Spleen (tissue), 7 donors: Measurements from ENCODE around the gene RAET1G.

Experiments used
- CTCF ChIP-seq, 11 experiments: fragments of 200-600 bp in 7 of 11; fragments of 450-650 bp in 4 of 11; sonication (generic) in 4 of 11; IDR thresholded peaks in 8 of 11; conservative IDR thresholded peaks in 3 of 11; 1 replicate in 7 of 11; 2 replicates in 4 of 11; pipeline versions ENCODE4 v1.4.0 to v1.8.0; 2016 to 2021; ENCODE audit warnings: antibody characterized with exemption in 11 of 11, inconsistent platforms in 4 of 11, mild to moderate bottlenecking in 1 of 11
- POLR2A ChIP-seq, 3 donors: fragments of 450-650 bp; IDR thresholded peaks; one replicate each; pipeline ENCODE4 v1.5.1; 2017; ENCODE audit warnings: antibody characterized with exemption in 3 of 3, mild to moderate bottlenecking in 1 of 3
- POLR2AphosphoS5 ChIP-seq, 3 donors: sonication (generic); formaldehyde crosslinking; IDR thresholded peaks; one replicate each; pipeline ENCODE4 v1.5.1; 2017; ENCODE audit warnings: antibody characterized with exemption in 3 of 3
- donor health status: DM: no; HTN: no; CAD: no; lungs with moderate emphysema.
- donor health status: DM: no; HTN: no; CAD: no.
- donor health status: DM: no; HTN: no; CAD: no.

DNA sequence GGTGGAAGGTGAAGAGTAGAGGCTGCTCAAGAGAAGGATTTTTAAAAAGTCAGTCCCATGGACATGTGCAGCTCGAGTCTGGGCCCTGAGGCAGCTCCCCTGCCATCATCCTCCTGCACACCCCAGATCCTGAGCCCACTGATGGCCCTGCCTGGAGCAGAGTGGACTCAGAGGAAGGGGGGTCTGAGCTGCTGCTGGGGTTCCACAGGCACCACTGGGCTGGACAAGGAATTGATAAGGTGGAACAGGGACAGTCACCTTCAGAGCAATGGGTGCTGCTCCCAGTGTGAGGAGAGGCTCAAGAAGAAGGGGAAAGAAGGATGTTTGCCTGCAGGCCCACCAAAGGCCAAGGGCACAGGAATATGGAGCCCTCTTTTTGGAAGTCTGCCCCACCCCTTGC lies 25.1 kb upstream of the RAET1G start:
- TF ChIP-seq CTCF (IDR thresholded peaks at IDR 0.05 in 8 of 11, conservative IDR thresholded peaks at IDR 0.05 in 3 of 11), result no peak
- TF ChIP-seq POLR2AphosphoS5 (IDR thresholded peaks at IDR 0.05), result no peak
- no peak for TF ChIP-seq POLR2A (IDR thresholded peaks at IDR 0.05)
